WTC11 (cell line): ENCODE results near the gene FLT1. TPM values are rescaled to one million over a fixed set of nuclear protein-coding genes. Genes with fewer than 3 reads are reported as not detected.

Source experiments
- ATAC-seq: fragments of 200-7000 bp; cut with Tn5 transposase; 2 replicates; pipeline ENCODE4 v1.10.0; 2021; ENCODE audit warnings: mild to moderate bottlenecking, moderate library complexity
- CTCF ChIA-PET: fragments of 300-600 bp; sonication (Branson Sonifier 250); formaldehyde crosslinking; loops from one replicate; lab custom pipeline; 2021; ENCODE audit warnings: antibody characterized with exemption; lab: Charles Lee
- POLR2A ChIA-PET: fragments of 350-600 bp; sonication (Branson Sonifier 250); formaldehyde crosslinking; loops from one replicate; lab custom pipeline; 2021; ENCODE audit warnings: antibody characterized with exemption; lab: Charles Lee
- DNase-seq: peaks from one replicate; pipeline ENCODE4 v3.0.0; 2021; ENCODE audit warnings: low spot score
- H3K27ac Mint-ChIP-seq: 2 replicates; pipeline ENCODE4 v1.8.0; 2021; ENCODE audit warnings: mixed read lengths
- H3K27me3 Mint-ChIP-seq: 2 replicates; pipeline ENCODE4 v1.8.0; 2021; ENCODE audit warnings: low read depth, mild to moderate bottlenecking, moderate library complexity, mixed read lengths
- H3K36me3 Mint-ChIP-seq: 2 replicates; pipeline ENCODE4 v1.8.0; 2021; ENCODE audit warnings: mixed read lengths
- H3K4me1 Mint-ChIP-seq: 2 replicates; pipeline ENCODE4 v1.8.0; 2022; ENCODE audit warnings: mixed read lengths
- H3K4me3 Mint-ChIP-seq: 2 replicates; pipeline ENCODE4 v1.8.0; 2021; ENCODE audit warnings: mild to moderate bottlenecking, moderate library complexity, mixed read lengths
- H3K9me3 Mint-ChIP-seq: 2 replicates; pipeline ENCODE4 v1.8.0; 2021; ENCODE audit warnings: mixed read lengths
- AR ChIP-seq: fragments of 250-450 bp; sonication (Bioruptor Pico); IDR thresholded peaks from 2 replicates; pipeline ENCODE4 v1.9.0; 2021; ENCODE audit warnings: mild to moderate bottlenecking
- CBFB ChIP-seq: sonication (generic); formaldehyde crosslinking; IDR thresholded peaks from 2 replicates; pipeline ENCODE4 v1.8.1; 2022; ENCODE audit warnings: mild to moderate bottlenecking, low read depth, missing genetic modification reagents
- E2F5 ChIP-seq: sonication (generic); formaldehyde crosslinking; IDR thresholded peaks from 2 replicates; pipeline ENCODE4 v1.8.1; 2022; ENCODE audit warnings: mild to moderate bottlenecking, moderate library complexity, missing genetic modification reagents
- ETV6 ChIP-seq: sonication (generic); formaldehyde crosslinking; IDR thresholded peaks from 2 replicates; pipeline ENCODE4 v1.8.1; 2022; ENCODE audit warnings: mild to moderate bottlenecking, missing genetic modification reagents
- KAT7 ChIP-seq: sonication (generic); formaldehyde crosslinking; IDR thresholded peaks from 2 replicates; pipeline ENCODE4 v1.8.1; 2023; ENCODE audit warnings: missing genetic modification reagents, mild to moderate bottlenecking, borderline replicate concordance
- NFYB ChIP-seq: sonication (generic); formaldehyde crosslinking; conservative IDR thresholded peaks from 2 replicates; pipeline ENCODE4 v1.8.0; 2022; ENCODE audit warnings: low read depth, missing genetic modification reagents
- SMAD3 ChIP-seq: sonication (generic); formaldehyde crosslinking; IDR thresholded peaks from 2 replicates; pipeline ENCODE4 v1.8.0; 2022; ENCODE audit warnings: missing genetic modification reagents, mild to moderate bottlenecking, borderline replicate concordance
- SMAD4 ChIP-seq: sonication (generic); formaldehyde crosslinking; IDR thresholded peaks from 2 replicates; pipeline ENCODE4 v1.8.0; 2022; ENCODE audit warnings: mild to moderate bottlenecking, missing genetic modification reagents
- SOX15 ChIP-seq: fragments of 250-450 bp; sonication (Bioruptor Pico); IDR thresholded peaks from 2 replicates; pipeline ENCODE4 v1.9.0; 2021; ENCODE audit warnings: mild to moderate bottlenecking
- TEAD1 ChIP-seq: sonication (generic); formaldehyde crosslinking; IDR thresholded peaks from 2 replicates; pipeline ENCODE4 v1.8.0; 2022; ENCODE audit warnings: mild to moderate bottlenecking, missing genetic modification reagents
- ZNF263 ChIP-seq: sonication (generic); formaldehyde crosslinking; IDR thresholded peaks from 2 replicates; pipeline ENCODE4 v1.8.1; 2022; ENCODE audit warnings: low read depth, mild to moderate bottlenecking, moderate library complexity, missing genetic modification reagents
- ZNF396 ChIP-seq: fragments of 250-450 bp; sonication (Bioruptor Pico); IDR thresholded peaks from 2 replicates; pipeline ENCODE4 v1.8.0; 2021; ENCODE audit warnings: mild to moderate bottlenecking, moderate library complexity, borderline replicate concordance
- ZNF425 ChIP-seq: fragments of 250-450 bp; sonication (Bioruptor Pico); conservative IDR thresholded peaks from 2 replicates; pipeline ENCODE4 v1.9.0; 2021; ENCODE audit warnings: mild to moderate bottlenecking
- ZNF512 ChIP-seq: sonication (generic); formaldehyde crosslinking; IDR thresholded peaks from 2 replicates; pipeline ENCODE4 v1.8.1; 2022; ENCODE audit warnings: missing genetic modification reagents, borderline replicate concordance
- total RNA-seq: library from RNA; stranded (reverse); gene quantifications from 3 replicates; pipeline ENCODE4 v1.2.3, GENCODE V29; 2021

Gene FLT1
- total RNA-seq, 1 experiment from 2014 or later: 66.3 TPM

- no peak for TF ChIP-seq TEAD1 (CRISPR knock-in tag)
- no peak for TF ChIP-seq ZNF396 (CRISPR knock-in tag)
- TF ChIP-seq, all 79 proteins: peak for 0
Observed at GRCh38 chr13:28258417-28258816, 236.5 kb downstream of the FLT1 start (continued).

- CTCF ChIA-PET: no interaction called here
- no peak for TF ChIP-seq AR (CRISPR knock-in tag)
- TF ChIP-seq E2F5 (CRISPR knock-in tag): no peak
- TF ChIP-seq ZNF425 (CRISPR knock-in tag): no peak
- no peak for TF ChIP-seq SMAD3
- TF ChIP-seq, all 79 proteins: peak for 0
- H3K27ac Mint-ChIP-seq: no peak overlapping the region
- no peaks in the 10 kb centered on the region for H3K27me3 Mint-ChIP-seq
- peaks cover 4% of the 10 kb centered on the region; the same call in 1 of the 2 replicates for H3K9me3 Mint-ChIP-seq
- H3K4me3 Mint-ChIP-seq: no peak overlapping the region
- POLR2A ChIA-PET: no interaction called here
- peaks cover 23% of the 10 kb centered on the region for H3K36me3 Mint-ChIP-seq
- ATAC-seq (no peak), DNase-seq (no peak)
- H3K4me1 Mint-ChIP-seq: peaks cover 27% of the 10 kb centered on the region
Observed at GRCh38 chr13:28257305-28257704, 237.6 kb downstream of the FLT1 start.

- POLR2A ChIA-PET: no interaction called here
- DNase-seq: no peak
- H3K9me3 Mint-ChIP-seq: peaks cover 4% of the 10 kb centered on the region; the same call in 1 of the 2 replicates
- peaks cover 35% of the 10 kb centered on the region for H3K4me1 Mint-ChIP-seq
- H3K27me3 Mint-ChIP-seq: no peaks in the 10 kb centered on the region
- no peak for ATAC-seq
- H3K36me3 Mint-ChIP-seq: peaks cover 19% of the 10 kb centered on the region
- no peak overlapping the region for H3K4me3 Mint-ChIP-seq
- no peak overlapping the region for H3K27ac Mint-ChIP-seq
- TF ChIP-seq ZNF263 (CRISPR knock-in tag): no peak
- TF ChIP-seq SMAD4 (CRISPR knock-in tag): no peak
- TF ChIP-seq ETV6 (CRISPR knock-in tag): no peak
- CTCF ChIA-PET: no interaction called here
Observed at GRCh38 chr13:28252547-28252946, 242.4 kb downstream of the FLT1 start.

- TF ChIP-seq SOX15 (no peak), ZNF512 (CRISPR knock-in tag) (no peak), KAT7 (no peak), CBFB (CRISPR knock-in tag) (no peak), E2F5 (CRISPR knock-in tag) (no peak), NFYB (CRISPR knock-in tag) (no peak)
- DNase-seq (no peak), ATAC-seq (no peak)
- Mint-ChIP-seq H3K9me3 (no peaks in the 10 kb centered on the region), H3K36me3 (peaks cover 10% of the 10 kb centered on the region), H3K27ac (no peak overlapping the region), H3K27me3 (no peaks in the 10 kb centered on the region), H3K4me3 (no peak overlapping the region), H3K4me1 (peaks cover 30% of the 10 kb centered on the region)
- ChIA-PET POLR2A (no interaction called here), CTCF (no interaction called here)
Observed at GRCh38 chr13:28251466-28251865, 243.5 kb downstream of the FLT1 start.
